Caki2 (cell line): ENCODE measurements around the gene PPP2R5C. TPM values are rescaled to one million over a fixed set of nuclear protein-coding genes. Genes with fewer than 3 reads are reported as not detected.
A peak's percentile ranks its signal among the peaks of the same experiment; 100 is the strongest.
"Not testable (repeated sequence)": the region's sequence is repeated elsewhere in the genome, so short reads cannot be mapped to it uniquely, and the experiment has no call there.

Experiments used
- DNase-seq: peaks from one replicate; pipeline ENCODE4 v3.0.0-alpha.2; 2015; ENCODE audit warnings: low read depth
- in situ Hi-C: cut with HindIII; loops from 2 replicates; pipeline ENCODE4 v1.10.0; 2016; ENCODE audit warnings: low sequenced_read_pairs, low pct_unique_long_range_greater_than_20kb, mixed read lengths
- total RNA-seq: library from RNA; depleted of rRNA; stranded (reverse); fragments of >200 nt; shearing (Covaris generic); gene quantifications from 2 replicates; pipeline ENCODE4 v1.2.3, GENCODE V29; 2014; ENCODE audit warnings: low replicate concordance

PPP2R5C gene
- total RNA-seq, 1 experiment from 2014 or later = 63.8 TPM

GRCh38 chr14:101725652-101726051 is 35.9 kb upstream of the PPP2R5C start:
- in situ Hi-C loops, DNase-seq: not testable (repeated sequence)

GRCh38 chr14:101726295-101726953 is 35.1 kb upstream of the PPP2R5C start:
- in situ Hi-C loops = no loop called here
- DNase-seq = no peak

GRCh38 chr14:101726954-101727302 is 34.6 kb upstream of the PPP2R5C start:
- in situ Hi-C loops = no loop called here
- DNase-seq = no peak

GRCh38 chr14:101727611-101728366 is 33.7 kb upstream of the PPP2R5C start:
- DNase-seq = no peak
- in situ Hi-C loops = no loop called here

GRCh38 chr14:101728367-101728742 is 33.2 kb upstream of the PPP2R5C start:
- DNase-seq = no peak
- in situ Hi-C loops = no loop called here

- in situ Hi-C loops = no loop called here
- DNase-seq = no peak
Measured at GRCh38 chr14:101729382-101729781, 32.1 kb upstream of the PPP2R5C start.

GRCh38 chr14:101730157-101730556 is 31.4 kb upstream of the PPP2R5C start:
- DNase-seq, in situ Hi-C loops: not testable (repeated sequence)

- no peak for DNase-seq
- in situ Hi-C loops = no loop called here
Measured at GRCh38 chr14:101730626-101731186, 30.8 kb upstream of the PPP2R5C start.

GRCh38 chr14:101731187-101732080 is 30.1 kb upstream of the PPP2R5C start:
- DNase-seq = peak; percentile 84
- in situ Hi-C loops = no loop called here

GRCh38 chr14:101732118-101732517 is 29.4 kb upstream of the PPP2R5C start:
- in situ Hi-C loops = no loop called here
- DNase-seq = no peak

- in situ Hi-C loops = no loop called here
- DNase-seq = no peak
Measured at GRCh38 chr14:101733211-101733610, 28.3 kb upstream of the PPP2R5C start.

- in situ Hi-C loops = no loop called here
- no peak for DNase-seq
Measured at GRCh38 chr14:101734246-101734847, 27.2 kb upstream of the PPP2R5C start.

GRCh38 chr14:101735453-101735852 is 26.1 kb upstream of the PPP2R5C start:
- in situ Hi-C loops = no loop called here
- DNase-seq = no peak

GRCh38 chr14:101736071-101736470 is 25.4 kb upstream of the PPP2R5C start:
- DNase-seq = no peak
- in situ Hi-C loops = no loop called here

- no peak for DNase-seq
- in situ Hi-C loops = no loop called here
Measured at GRCh38 chr14:101736585-101736984, 24.9 kb upstream of the PPP2R5C start.

- in situ Hi-C loops = no loop called here
- no peak for DNase-seq
Measured at GRCh38 chr14:101737414-101738339, 23.8 kb upstream of the PPP2R5C start.

- in situ Hi-C loops = no loop called here
- DNase-seq = no peak
Measured at GRCh38 chr14:101738703-101739320, 22.7 kb upstream of the PPP2R5C start.
